ENCODE measurements around the gene CRKL. TPM values are rescaled to one million over a fixed set of nuclear protein-coding genes. Genes with fewer than 3 reads are reported as not detected.
A peak's percentile ranks its signal among the peaks of the same experiment; 100 is the strongest.

Gene CRKL
- total RNA-seq, 1 donor from 2014 or later: 53.6 TPM

GRCh38 chr22:20982563-20982882 is 65.3 kb downstream of the CRKL start:
- no peak for TF ChIP-seq CTCF (conservative IDR thresholded peaks at IDR 0.05; ENCODE audit: low read depth, low read length)
- DNase-seq (ENCODE audit: low read depth): no peak
- peak overlapping the region; percentile 69 for H3K4me3 ChIP-seq (ENCODE audit: low read depth, low read length)

- no peak for TF ChIP-seq CTCF (conservative IDR thresholded peaks at IDR 0.05; ENCODE audit: low read depth, low read length)
- H3K4me3 ChIP-seq (ENCODE audit: low read depth, low read length): peak overlapping the region; percentile 69
- no peak for DNase-seq (ENCODE audit: low read depth)
Measured at GRCh38 chr22:20983081-20983771, 66.0 kb downstream of the CRKL start.

GRCh38 chr22:20985720-20986119 is 68.5 kb downstream of the CRKL start:
- no peak for TF ChIP-seq CTCF (conservative IDR thresholded peaks at IDR 0.05; ENCODE audit: low read depth, low read length)
- no peak overlapping the region for H3K4me3 ChIP-seq (ENCODE audit: low read depth, low read length)
- no peak for DNase-seq (ENCODE audit: low read depth)

- DNase-seq (ENCODE audit: low read depth): no peak
- H3K4me3 ChIP-seq (ENCODE audit: low read depth, low read length): no peak overlapping the region
- no peak for TF ChIP-seq CTCF (conservative IDR thresholded peaks at IDR 0.05; ENCODE audit: low read depth, low read length)
Measured at GRCh38 chr22:20986365-20986764, 69.2 kb downstream of the CRKL start.

GRCh38 chr22:20987375-20987774 is 70.2 kb downstream of the CRKL start:
- no peak for DNase-seq (ENCODE audit: low read depth)
- no peak for TF ChIP-seq CTCF (conservative IDR thresholded peaks at IDR 0.05; ENCODE audit: low read depth, low read length)
- no peak overlapping the region for H3K4me3 ChIP-seq (ENCODE audit: low read depth, low read length)

- no peak for TF ChIP-seq CTCF (conservative IDR thresholded peaks at IDR 0.05; ENCODE audit: low read depth, low read length)
- DNase-seq (ENCODE audit: low read depth): no peak
- no peak overlapping the region for H3K4me3 ChIP-seq (ENCODE audit: low read depth, low read length)
Measured at GRCh38 chr22:20988573-20989322, 71.5 kb downstream of the CRKL start.

All from epithelial cell of proximal tubule (primary cell).